ENCODE measurements around the gene ZNF804B. TPM values are rescaled to one million over a fixed set of nuclear protein-coding genes. Genes with fewer than 3 reads are reported as not detected.

Gene ZNF804B
- total RNA-seq, 3 donors from 2014 or later (not counting 1 experiment from before 2014, with no cell fraction given): not detected

DNA sequence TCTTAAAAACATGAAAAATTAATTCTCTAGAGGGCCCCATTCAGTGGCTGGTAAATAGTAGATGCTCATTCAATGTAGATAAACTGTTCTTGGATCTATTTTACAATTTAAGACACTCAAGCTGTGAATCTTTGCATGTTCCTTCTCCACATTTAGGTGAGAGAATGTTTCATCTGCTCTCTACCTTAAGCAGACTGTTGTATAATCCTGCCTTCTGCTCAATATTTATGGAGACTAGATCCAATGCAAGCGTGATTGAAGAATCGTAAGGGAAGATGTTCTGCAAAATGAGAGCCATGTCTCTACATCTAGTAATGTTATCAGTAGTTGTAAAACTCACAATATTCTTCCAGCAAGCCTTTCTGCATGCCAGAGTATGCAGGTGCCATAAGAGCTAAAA lies 151.0 kb downstream of the ZNF804B start:
- H3K9me3 Mint-ChIP-seq: peaks cover 6 to 7% of the 10 kb centered on the region in 2 donors
- TF ChIP-seq, protein P1, sequence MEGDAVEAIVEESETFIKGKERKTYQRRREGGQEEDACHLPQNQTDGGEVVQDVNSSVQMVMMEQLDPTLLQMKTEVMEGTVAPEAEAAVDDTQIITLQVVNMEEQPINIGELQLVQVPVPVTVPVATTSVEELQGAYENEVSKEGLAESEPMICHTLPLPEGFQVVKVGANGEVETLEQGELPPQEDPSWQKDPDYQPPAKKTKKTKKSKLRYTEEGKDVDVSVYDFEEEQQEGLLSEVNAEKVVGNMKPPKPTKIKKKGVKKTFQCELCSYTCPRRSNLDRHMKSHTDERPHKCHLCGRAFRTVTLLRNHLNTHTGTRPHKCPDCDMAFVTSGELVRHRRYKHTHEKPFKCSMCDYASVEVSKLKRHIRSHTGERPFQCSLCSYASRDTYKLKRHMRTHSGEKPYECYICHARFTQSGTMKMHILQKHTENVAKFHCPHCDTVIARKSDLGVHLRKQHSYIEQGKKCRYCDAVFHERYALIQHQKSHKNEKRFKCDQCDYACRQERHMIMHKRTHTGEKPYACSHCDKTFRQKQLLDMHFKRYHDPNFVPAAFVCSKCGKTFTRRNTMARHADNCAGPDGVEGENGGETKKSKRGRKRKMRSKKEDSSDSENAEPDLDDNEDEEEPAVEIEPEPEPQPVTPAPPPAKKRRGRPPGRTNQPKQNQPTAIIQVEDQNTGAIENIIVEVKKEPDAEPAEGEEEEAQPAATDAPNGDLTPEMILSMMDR (IDR thresholded peaks at IDR 0.05): no peak
- H3K36me3 Mint-ChIP-seq: no peaks in the 10 kb centered on the region
- H3K4me3 ChIP-seq (ENCODE audit: low read length): no peak overlapping the region
- no peaks in the 10 kb centered on the region for H3K36me3 ChIP-seq (ENCODE audit: control insufficient read depth, insufficient read depth, low read length)
- no peak overlapping the region for H3K27ac Mint-ChIP-seq
- no peak overlapping the region for H3K27ac ChIP-seq (ENCODE audit: low read length)
- no peak for ATAC-seq
- H3K4me3 Mint-ChIP-seq: no peak overlapping the region
- 80% methylated on average over 2 of the region's 2 CpGs for WGBS (ENCODE audit: insufficient coverage)
- no peaks in the 10 kb centered on the region for H3K27me3 Mint-ChIP-seq (ENCODE audit: low read depth in 2 of 2)
- no peaks in the 10 kb centered on the region for H3K4me1 Mint-ChIP-seq
- no peak for DNase-seq
- H3K4me1 ChIP-seq (ENCODE audit: control insufficient read depth, insufficient read depth, low read length): no peaks in the 10 kb centered on the region
- H3K9me3 ChIP-seq (ENCODE audit: control insufficient read depth, insufficient read depth, low read length): no peaks in the 10 kb centered on the region
- no peaks in the 10 kb centered on the region for H3K27me3 ChIP-seq (ENCODE audit: control insufficient read depth, insufficient read depth, low read length)
- intact Hi-C loops (cut with micrococcal nuclease): no loop called here

DNA sequence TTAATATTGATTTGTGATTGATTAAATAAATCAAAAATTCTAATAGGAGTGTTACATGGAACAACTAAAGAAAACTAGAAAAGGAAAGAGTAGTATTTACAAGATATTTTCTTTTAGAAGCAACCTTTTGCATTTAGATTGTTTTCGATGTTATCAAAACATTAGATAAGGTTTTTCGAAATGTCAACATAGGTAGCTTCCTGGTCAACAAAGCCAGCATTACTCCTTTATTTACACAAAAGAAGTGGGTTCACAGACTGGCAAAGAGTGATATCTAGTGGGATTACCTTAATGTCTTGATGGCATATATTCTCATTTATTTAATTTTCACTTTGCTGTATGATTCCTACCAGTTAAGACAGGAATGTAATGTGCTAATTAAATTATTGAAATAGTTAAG lies 153.4 kb downstream of the ZNF804B start:
- H3K9me3 ChIP-seq (ENCODE audit: control insufficient read depth, insufficient read depth, low read length): no peaks in the 10 kb centered on the region
- no peak overlapping the region for H3K27ac Mint-ChIP-seq
- no peaks in the 10 kb centered on the region for H3K27me3 ChIP-seq (ENCODE audit: control insufficient read depth, insufficient read depth, low read length)
- intact Hi-C loops (cut with micrococcal nuclease): no loop called here
- H3K9me3 Mint-ChIP-seq: peaks cover 3 to 9% of the 10 kb centered on the region in 2 donors
- DNase-seq (no peak), ATAC-seq (no peak)
- H3K27ac ChIP-seq (ENCODE audit: low read length): no peak overlapping the region
- H3K4me3 ChIP-seq (ENCODE audit: low read length): no peak overlapping the region
- no peaks in the 10 kb centered on the region for H3K36me3 Mint-ChIP-seq
- WGBS (ENCODE audit: insufficient coverage): no CpG with 5 or more reads among the region's 2 CpGs
- no peak overlapping the region for H3K4me3 Mint-ChIP-seq
- no peaks in the 10 kb centered on the region for H3K27me3 Mint-ChIP-seq (ENCODE audit: low read depth in 2 of 2)
- no peaks in the 10 kb centered on the region for H3K4me1 Mint-ChIP-seq
- TF ChIP-seq, protein P1 (IDR thresholded peaks at IDR 0.05): no peak
- H3K4me1 ChIP-seq (ENCODE audit: control insufficient read depth, insufficient read depth, low read length): no peaks in the 10 kb centered on the region
- H3K36me3 ChIP-seq (ENCODE audit: control insufficient read depth, insufficient read depth, low read length): no peaks in the 10 kb centered on the region

DNA sequence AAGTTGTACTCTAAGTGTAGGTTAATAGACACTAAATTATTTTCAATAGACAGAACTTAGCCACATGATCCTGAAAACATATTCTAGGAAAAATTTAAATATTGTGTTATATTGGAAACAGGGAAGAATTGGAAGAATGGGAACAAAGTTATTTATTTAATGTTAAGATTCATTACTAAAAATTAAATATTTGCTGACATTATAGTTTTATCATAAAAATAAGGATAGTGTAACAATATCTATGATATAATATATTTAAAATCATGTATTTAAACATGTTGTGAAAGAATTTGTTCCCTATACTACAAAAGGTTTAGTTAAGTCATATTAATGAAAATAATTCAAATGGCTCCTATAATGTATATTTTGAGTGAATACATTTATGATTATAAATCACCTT lies 156.1 kb downstream of the ZNF804B start:
- Mint-ChIP-seq H3K9me3 (peaks cover 3 to 8% of the 10 kb centered on the region in 2 donors), H3K27ac (no peak overlapping the region), H3K4me1 (no peaks in the 10 kb centered on the region), H3K4me3 (no peak overlapping the region), H3K27me3 (ENCODE audit: low read depth in 2 of 2) (no peaks in the 10 kb centered on the region), H3K36me3 (no peaks in the 10 kb centered on the region)
- ATAC-seq (no peak), DNase-seq (no peak)
- Histone ChIP-seq H3K27me3 (ENCODE audit: control insufficient read depth, insufficient read depth, low read length) (no peaks in the 10 kb centered on the region), H3K27ac (ENCODE audit: low read length) (no peak overlapping the region), H3K36me3 (ENCODE audit: control insufficient read depth, insufficient read depth, low read length) (no peaks in the 10 kb centered on the region), H3K9me3 (ENCODE audit: control insufficient read depth, insufficient read depth, low read length) (no peaks in the 10 kb centered on the region), H3K4me1 (ENCODE audit: control insufficient read depth, insufficient read depth, low read length) (no peaks in the 10 kb centered on the region), H3K4me3 (ENCODE audit: low read length) (no peak overlapping the region)
- TF ChIP-seq, protein P1 (IDR thresholded peaks at IDR 0.05): no peak
- intact Hi-C loops (cut with micrococcal nuclease): no loop called here

DNA sequence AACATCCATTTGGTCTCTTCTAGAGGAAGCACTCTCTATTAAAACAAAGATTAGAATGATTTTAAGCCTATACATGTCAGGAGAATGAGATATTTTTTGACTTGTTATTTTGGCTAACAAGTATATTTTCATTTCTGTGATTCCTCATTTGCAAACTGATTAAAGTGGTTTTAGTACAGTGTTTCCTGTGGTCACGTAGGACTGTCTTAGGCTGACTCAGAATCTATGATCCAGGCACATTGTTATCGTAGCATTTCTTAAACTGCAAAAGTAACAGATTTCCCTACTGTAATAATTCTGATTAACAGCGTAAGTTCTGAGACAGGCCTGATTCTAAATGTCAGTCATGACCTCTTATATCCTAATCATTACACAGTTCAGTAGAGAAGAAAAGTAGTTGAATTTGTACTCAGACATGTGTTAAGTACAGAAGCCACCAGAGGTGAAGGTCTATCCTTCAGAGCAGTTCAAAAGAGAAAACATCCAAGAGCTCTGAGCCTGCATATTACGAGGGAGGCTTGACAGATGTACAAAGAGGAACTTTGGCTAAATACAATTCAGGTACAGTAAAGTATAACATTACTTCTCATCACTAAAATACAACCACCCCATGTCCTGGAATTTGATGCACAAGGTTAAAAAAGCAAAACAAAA lies 160.1 kb downstream of the ZNF804B start:
- TF ChIP-seq, protein P1 (IDR thresholded peaks at IDR 0.05): no peak
- no peaks in the 10 kb centered on the region for H3K9me3 ChIP-seq (ENCODE audit: control insufficient read depth, insufficient read depth, low read length)
- Mint-ChIP-seq H3K4me1 (no peaks in the 10 kb centered on the region), H3K27ac (no peak overlapping the region), H3K4me3 (no peak overlapping the region), H3K36me3 (no peaks in the 10 kb centered on the region), H3K9me3 (peaks cover 6 to 7% of the 10 kb centered on the region in 2 donors), H3K27me3 (ENCODE audit: low read depth in 2 of 2) (no peaks in the 10 kb centered on the region)
- 43% methylated on average over 3 of the region's 4 CpGs for WGBS (ENCODE audit: insufficient coverage)
- no peak for DNase-seq
- no peaks in the 10 kb centered on the region for H3K36me3 ChIP-seq (ENCODE audit: control insufficient read depth, insufficient read depth, low read length)
- no peak for ATAC-seq
- no peak overlapping the region for H3K27ac ChIP-seq (ENCODE audit: low read length)
- intact Hi-C loops (cut with micrococcal nuclease): no loop called here
- H3K4me1 ChIP-seq (ENCODE audit: control insufficient read depth, insufficient read depth, low read length): no peaks in the 10 kb centered on the region
- no peaks in the 10 kb centered on the region for H3K27me3 ChIP-seq (ENCODE audit: control insufficient read depth, insufficient read depth, low read length)
- no peak overlapping the region for H3K4me3 ChIP-seq (ENCODE audit: low read length)
